Effector CD8-positive, alpha-beta T cell (primary cell): ENCODE results near the gene COMP.

Experiments used
- DNase-seq: peaks from one replicate; lab custom pipeline; 2025; lab: John Stamatoyannopoulos, UW

Gene COMP

GRCh38 chr19:18768997-18769891 lies 21.9 kb downstream of the COMP start:
- no peak for DNase-seq

DNA sequence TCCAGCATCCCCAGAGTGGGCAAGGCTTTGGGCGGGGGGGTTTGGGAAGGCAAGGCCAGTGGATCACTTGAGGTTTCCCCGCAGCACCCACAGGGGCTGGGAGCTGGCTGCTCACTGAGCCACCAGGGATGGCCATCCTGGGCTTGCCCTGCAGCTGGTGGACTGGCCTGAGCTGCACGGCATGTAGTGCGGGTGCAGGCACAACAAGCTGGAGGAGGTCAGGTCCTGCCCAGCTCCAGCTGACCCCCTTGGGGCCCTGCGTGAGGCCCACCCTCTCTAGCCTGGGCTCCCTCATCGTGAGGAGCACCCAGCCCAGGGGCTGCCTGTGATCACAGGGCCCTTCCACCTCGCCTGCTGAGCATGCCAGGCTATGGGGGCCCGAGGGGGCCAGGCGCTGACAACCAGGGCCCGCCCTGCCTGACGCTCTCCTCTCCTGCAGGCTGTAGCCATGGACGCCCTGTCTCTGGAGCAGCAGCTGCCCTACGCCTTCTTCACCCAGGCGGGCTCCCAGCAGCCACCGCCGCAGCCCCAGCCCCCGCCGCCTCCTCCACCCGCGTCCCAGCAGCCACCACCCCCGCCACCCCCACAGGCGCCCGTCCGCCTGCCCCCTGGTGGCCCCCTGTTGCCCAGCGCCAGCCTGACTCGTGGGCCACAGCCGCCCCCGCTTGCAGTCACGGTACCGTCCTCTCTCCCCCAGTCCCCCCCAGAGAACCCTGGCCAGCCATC lies 22.9 kb downstream of the COMP start:
- no peak for DNase-seq

DNA sequence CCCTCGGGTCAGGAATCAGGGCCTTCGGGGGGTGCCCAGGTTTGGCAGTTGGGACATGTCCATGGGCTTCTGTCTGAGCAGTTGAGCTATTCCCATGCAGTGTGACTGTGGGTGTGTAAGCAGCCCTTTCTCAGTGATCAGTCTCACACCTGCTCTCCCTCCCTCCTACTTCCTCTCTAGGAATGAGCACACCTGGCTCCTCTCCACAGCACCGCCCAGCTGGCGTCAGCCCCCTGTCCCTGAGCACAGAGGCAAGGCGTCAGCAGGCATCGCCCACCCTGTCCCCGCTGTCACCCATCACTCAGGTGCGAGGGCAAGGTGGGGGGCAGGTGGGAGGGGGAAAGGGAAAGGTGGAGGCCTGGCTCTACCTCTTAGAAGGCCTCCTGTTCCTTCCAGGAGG lies 25.9 kb downstream of the COMP start:
- no peak for DNase-seq

DNA sequence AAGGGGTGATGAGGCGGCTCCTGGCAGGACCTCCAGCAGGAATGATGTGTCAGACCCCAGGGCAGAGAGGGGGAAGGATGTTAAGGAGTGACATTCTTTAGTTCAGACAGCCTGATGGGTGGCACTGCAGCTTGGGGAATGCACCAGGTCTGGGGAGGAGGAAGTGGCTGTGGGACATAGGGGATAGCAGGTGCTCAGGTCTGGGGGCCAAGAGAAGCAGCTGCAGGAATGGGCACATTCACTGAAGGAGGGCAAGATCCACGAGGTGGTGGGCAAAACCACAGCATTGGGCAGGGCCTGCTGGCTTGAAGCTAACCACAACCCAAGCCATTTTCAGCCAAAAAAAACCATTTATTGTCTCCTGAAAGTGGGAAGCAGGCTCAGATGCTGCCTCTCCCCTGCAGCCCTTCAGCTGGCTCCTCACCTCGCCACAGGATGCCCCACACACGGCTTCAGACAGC lies 26.5 kb downstream of the COMP start:
- DNase-seq: no peak

DNA sequence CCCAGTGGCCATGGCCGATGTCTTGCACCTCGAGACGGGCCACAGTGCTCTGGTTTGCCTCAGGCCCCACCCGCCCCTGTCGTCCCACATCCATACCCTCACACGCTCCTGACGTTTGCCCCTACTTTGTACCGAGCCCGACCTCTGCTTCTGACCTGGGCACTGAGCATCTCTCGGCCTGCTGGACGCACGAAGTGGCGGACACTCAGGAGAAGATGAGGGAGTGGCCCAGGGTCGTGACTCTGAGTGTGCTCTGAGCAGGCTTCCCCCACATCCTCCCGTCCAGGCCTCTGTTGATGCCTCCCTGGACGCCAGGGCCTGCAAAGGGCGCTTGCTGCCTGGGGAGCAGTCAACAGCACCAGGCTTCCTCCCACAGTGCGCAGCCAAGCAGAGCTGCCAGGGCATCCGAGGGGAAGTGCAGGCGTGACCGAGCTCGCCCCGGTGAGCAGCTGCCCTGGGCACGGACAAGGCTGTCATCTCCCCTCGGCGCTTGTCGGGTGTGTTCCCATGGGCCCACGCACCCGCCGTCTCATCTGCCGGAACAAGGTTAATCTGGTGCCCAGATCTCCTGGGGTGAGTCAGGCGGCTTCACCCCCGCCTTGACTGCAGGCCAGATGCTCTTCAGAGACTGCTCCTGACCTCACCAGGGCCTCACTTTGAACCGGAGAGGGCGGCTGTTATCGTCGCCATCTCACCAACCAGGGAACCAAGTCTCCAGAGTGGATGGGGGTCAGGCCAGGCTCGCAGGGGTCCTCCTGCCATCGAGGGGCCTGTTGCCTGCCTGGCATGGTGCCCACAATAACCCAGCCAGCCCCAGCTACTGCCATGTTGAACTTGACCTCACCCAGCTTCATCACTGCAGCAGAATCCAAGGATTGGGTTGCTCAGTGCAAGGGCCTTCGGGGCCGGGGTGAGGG lies 27.2 kb downstream of the COMP start:
- no peak for DNase-seq

DNA sequence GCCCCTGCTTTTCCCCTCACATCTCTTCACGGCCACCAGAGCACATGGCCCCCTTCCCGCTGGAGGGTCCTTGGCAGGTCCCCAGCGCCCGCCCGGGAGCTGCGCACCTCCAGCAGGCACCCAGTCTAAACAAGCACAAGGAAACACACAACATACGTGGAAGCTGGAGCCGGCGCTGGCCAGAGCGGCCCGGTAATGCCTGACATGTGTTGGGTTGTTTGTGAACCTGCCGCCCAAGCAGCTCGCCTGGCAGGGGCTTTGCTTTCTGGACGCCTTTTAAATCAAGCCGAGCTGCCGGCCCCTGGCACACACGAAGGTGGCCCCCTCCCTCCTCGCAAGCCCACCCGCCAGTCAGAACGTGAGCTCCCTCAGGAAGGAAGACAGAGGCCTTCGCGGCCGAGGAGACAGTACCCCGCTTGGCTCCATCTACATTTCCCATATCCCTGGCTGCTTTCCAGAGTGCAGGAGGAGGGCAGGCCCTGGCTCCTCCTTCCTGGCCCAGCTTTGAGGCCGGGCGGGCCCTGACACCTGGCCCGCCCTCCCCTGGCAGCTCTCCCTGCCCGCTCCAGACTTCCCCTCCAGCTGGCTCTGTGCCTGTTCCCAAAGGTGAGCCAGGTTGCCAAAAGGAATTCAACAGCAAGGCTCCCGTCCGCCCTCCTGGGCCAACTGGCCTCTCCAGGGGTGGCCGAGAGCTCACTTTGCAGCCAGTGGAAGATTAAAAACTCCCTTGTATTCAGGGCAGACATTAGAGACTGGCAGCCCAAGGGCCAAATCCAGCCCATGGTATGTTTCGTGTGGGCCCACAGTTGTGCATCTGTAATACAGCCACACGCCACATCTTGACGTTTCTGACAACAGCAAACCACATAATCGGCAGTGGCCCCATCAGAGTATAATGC lies 28.7 kb downstream of the COMP start:
- no peak for DNase-seq

GRCh38 chr19:18761531-18762110 lies 29.5 kb downstream of the COMP start:
- no peak for DNase-seq

- no peak for DNase-seq
Measured at GRCh38 chr19:18760440-18761383, 30.4 kb downstream of the COMP start.

GRCh38 chr19:18759995-18760426 lies 31.1 kb downstream of the COMP start:
- no peak for DNase-seq

GRCh38 chr19:18759304-18759994 lies 31.7 kb downstream of the COMP start:
- DNase-seq: no peak

GRCh38 chr19:18756896-18757295 lies 34.2 kb downstream of the COMP start:
- DNase-seq: no peak

DNA sequence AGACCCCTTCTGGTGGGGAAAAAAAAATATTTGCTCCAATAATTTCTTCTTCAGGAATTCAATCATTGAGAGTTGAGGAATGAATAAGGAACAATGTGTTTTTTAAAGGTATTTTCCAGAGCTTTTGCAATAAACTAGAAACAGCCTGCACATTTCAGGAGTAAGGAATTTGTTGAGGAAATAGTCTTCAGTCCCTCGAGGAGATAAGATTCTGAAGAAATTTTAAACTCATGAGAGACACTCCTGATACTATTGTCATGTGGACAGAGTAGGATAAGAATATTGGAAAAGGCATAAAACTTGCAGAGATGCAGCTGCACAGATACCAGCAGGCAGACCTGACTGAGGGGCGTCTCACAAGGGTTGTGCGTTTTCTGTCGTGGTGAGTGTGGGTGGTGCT lies 36.6 kb downstream of the COMP start:
- DNase-seq: no peak

DNA sequence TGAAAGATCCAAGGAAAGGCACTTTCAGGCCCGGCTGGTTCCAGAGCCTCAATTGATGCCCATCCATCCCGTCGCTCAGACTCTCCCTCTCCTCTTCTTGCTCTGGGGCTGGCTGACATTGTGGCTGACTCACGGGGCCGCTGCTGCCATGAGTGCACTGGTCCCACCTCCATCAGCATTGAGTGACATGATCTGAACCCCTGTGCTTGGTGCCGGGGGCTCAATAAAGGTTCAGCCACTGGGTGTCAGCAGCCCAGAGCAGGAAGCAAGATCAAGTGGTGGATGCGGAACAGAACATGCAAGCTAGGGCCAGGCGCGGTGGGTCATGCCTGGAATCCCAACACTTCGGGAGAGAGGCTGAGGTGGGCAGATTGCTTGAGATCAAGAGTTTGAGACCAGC lies 39.5 kb downstream of the COMP start:
- DNase-seq: no peak

DNA sequence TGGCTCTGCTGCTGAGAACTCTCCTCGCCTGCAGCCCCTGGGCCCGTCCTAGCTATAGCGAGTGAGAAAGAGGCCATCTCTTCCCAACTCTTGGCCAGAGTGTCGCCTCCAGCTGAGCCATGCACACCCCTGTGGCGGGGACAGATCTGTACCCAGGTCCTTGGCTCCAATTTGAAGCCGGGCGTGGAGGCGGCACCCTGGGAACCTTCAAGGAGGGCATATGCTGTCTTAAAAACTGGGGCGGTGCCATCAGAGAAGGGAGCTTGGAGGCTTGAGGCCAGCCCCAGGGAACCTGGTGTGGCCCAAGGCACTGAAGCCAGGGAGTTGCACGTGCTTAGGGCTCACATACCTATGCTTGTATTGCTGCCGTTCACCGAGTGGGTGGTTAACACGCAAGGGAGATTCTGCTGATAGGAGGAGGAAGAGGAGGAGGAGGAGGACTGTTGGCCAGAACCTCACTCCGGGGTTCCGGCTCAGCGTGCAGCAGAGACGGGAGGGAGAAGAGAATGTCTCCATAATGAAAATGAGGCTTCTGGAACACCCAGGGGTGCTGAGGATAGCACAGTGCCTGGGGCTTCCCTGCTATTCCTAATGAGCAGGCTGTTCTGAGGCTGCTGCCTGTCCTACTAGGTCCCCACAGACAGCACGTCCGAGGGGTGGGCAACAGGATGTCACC lies 40.7 kb downstream of the COMP start:
- DNase-seq: no peak

DNA sequence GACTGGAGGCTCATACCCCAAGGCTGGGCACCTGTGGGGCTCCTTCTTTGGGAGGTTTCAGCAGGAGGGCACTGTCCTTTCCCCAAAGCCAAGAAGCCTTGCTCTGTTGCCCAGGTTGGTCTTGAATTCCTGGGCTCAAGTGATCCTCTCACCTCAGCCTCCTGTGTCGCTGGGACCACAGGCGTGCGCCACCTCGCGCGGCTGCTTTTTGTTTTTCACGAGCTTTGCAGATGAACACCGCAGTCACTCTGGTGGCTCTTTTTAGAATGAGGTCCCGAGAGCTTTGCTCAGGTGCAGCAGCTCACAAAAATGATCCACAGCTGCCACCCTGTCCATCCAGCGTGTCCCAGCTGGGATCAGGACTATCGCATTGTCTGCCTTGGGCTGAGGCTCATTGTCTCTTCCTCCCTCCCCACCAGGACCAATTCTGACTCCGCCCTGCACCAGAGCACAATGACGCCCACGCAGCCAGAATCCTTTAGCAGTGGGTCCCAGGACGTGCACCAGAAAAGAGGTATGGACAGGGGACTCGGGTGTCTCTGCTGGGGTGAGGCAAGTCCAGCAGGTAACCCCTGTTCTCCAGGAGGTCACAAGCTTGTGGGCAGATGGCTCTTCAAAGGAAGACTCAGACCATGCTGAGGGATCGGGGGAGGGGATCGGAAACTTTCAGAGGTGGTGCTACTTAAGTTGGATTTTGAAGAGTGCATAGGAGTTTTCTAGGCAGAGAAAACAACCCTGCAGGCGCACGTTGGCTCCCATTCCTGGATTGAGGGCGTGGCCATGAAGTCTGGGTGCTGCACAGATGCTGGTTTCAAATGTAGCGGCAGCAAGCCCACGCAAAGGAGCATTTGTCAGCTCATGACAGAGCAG lies 41.5 kb downstream of the COMP start:
- DNase-seq: no peak

DNA sequence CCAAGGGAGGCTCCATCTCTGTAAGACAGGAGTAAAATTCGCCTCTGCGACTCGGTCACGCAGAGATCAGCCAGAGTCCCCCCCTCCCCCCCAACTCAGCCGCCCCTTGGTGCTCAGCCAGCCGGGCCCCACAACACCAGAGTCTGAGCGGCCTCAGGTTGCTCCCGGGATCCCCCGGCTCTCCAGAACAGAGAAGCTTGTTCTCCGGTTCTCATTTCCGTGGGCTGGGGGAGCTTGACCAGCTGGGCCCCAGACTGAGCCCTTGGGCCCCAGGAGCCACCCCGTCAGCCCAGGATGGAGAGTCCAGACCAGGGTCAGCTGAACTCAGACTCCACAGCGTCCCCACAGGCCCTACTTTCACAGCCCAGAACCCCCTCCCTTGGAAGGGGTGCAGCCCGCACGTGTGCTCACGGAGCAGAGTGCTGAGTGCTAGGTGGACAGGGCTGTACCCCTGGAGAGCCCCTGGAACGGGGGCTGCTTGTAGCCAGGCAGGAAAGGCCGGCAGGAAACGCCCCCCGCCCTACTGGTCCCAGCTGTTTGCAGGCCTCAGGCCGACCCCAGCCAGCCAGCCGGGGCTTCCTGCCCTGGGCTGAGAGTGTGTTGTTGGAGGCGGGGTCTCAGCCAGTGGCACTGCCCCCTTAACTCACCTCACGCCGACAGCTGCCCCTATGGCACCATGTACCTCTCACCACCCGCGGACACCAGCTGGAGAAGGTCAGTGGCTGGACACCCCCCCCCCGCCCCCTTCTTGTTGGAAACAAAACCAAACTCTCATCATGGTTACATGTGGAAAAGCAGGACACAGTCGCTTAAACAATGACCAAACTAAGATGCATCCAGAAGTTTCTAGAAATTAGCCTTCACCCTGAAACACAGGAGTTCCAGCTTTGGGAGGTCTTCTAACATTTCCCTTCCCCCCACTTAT lies 44.4 kb downstream of the COMP start:
- DNase-seq: no peak
